Gastroesophageal sphincter (tissue), 4 donors: Measurements from ENCODE around the gene FBXO3. TPM values are rescaled to one million over a fixed set of nuclear protein-coding genes. Genes with fewer than 3 reads are reported as not detected.

ENCODE experiments used
- total RNA-seq, 4 donors: library from RNA; depleted of rRNA; stranded (reverse); fragments of >200 nt; gene quantifications; one replicate each; pipeline ENCODE4 v1.1.0, GENCODE V29; 2016

Gene FBXO3
- total RNA-seq, 4 donors from 2014 or later, result 38.8 to 81.4 (median 55.7) TPM

Other genes starting within 250 kb of the FBXO3 start
- gene C11orf91, start 73.7 kb downstream of the FBXO3 start, total RNA-seq, result not detected
- gene CD59, start 38.1 kb downstream of the FBXO3 start, total RNA-seq, result 100 to 1,000 TPM; 252 to 647 (median 432) TPM
- 10 to 100 TPM in 2 of 4 donors, 1 to 10 TPM in 2; 7.0 to 24.2 (median 14.8) TPM for gene LMO2, start 117.6 kb upstream of the FBXO3 start, total RNA-seq